Activated T-helper 17 cell treated with anti-CD3 and anti-CD28 coated beads, Interleukin-2, amount 50 U/mL, for 72 hours (primary cell): ENCODE measurements around the gene ARHGEF7. TPM values are rescaled to one million over a fixed set of nuclear protein-coding genes. Genes with fewer than 3 reads are reported as not detected.
A peak's percentile ranks its signal among the peaks of the same experiment; 100 is the strongest.
"Not testable (repeated sequence)": the region's sequence is repeated elsewhere in the genome, so short reads cannot be mapped to it uniquely, and the experiment has no call there.

Experiments used
- ATAC-seq: fragments of 150-1000 bp; cut with Tn5 transposase; replicated peaks from 2 replicates; pipeline ENCODE4 v1.10.0; 2021; ENCODE audit warnings: mild to moderate bottlenecking, moderate library complexity
- H3K27ac Mint-ChIP-seq: one replicate; pipeline ENCODE4 v1.8.0; 2022; ENCODE audit warnings: mixed read lengths
- H3K27me3 Mint-ChIP-seq: one replicate; pipeline ENCODE4 v1.8.0; 2022; ENCODE audit warnings: mixed read lengths
- H3K36me3 Mint-ChIP-seq: one replicate; pipeline ENCODE4 v1.8.0; 2022; ENCODE audit warnings: low read depth, mild to moderate bottlenecking, mixed read lengths
- H3K4me1 Mint-ChIP-seq: one replicate; pipeline ENCODE4 v1.8.0; 2022; ENCODE audit warnings: mixed read lengths
- H3K4me3 Mint-ChIP-seq: one replicate; pipeline ENCODE4 v1.8.0; 2022; ENCODE audit warnings: mild to moderate bottlenecking, mixed read lengths
- H3K9me3 Mint-ChIP-seq: one replicate; pipeline ENCODE4 v1.8.0; 2022; ENCODE audit warnings: mixed read lengths
- total RNA-seq, 2 donors: library from RNA; stranded (reverse); gene quantifications; one replicate each; pipeline ENCODE4 v1.2.3, GENCODE V29; 2022

Gene ARHGEF7
- total RNA-seq, 2 donors from 2014 or later, result 70.2 to 127 TPM

- ATAC-seq, result peak; percentile 19
- peak overlapping the region; percentile 93 for H3K27ac Mint-ChIP-seq
- H3K9me3 Mint-ChIP-seq, result peaks cover 7% of the 10 kb centered on the region
- H3K4me3 Mint-ChIP-seq, result peak overlapping the region; percentile 66
- no peaks in the 10 kb centered on the region for H3K27me3 Mint-ChIP-seq
- H3K4me1 Mint-ChIP-seq, result peaks cover 78% of the 10 kb centered on the region
- peaks cover 64% of the 10 kb centered on the region for H3K36me3 Mint-ChIP-seq
These were observed 65.0 kb downstream of the ARHGEF7 start for GRCh38 chr13:111179908-111180760.

- Mint-ChIP-seq H3K4me1 (peaks cover 76% of the 10 kb centered on the region), H3K27me3 (no peaks in the 10 kb centered on the region), H3K4me3 (no peak overlapping the region), H3K36me3 (peaks cover 54% of the 10 kb centered on the region), H3K9me3 (peaks cover 7% of the 10 kb centered on the region), H3K27ac (peak overlapping the region; percentile 33)
- no peak for ATAC-seq
These were observed 66.9 kb downstream of the ARHGEF7 start for GRCh38 chr13:111181977-111182376.

- H3K27ac Mint-ChIP-seq, result peak overlapping the region; percentile 84
- ATAC-seq, result no peak
- peak overlapping the region; percentile 79 for H3K4me3 Mint-ChIP-seq
- peaks cover 46% of the 10 kb centered on the region for H3K36me3 Mint-ChIP-seq
- peaks cover 7% of the 10 kb centered on the region for H3K9me3 Mint-ChIP-seq
- H3K27me3 Mint-ChIP-seq, result no peaks in the 10 kb centered on the region
- H3K4me1 Mint-ChIP-seq, result peaks cover 76% of the 10 kb centered on the region
These were observed 68.1 kb downstream of the ARHGEF7 start for GRCh38 chr13:111183087-111183645.

- H3K4me1 Mint-ChIP-seq, result peaks cover 78% of the 10 kb centered on the region
- H3K4me3 Mint-ChIP-seq, result peak overlapping the region; percentile 79
- peaks cover 7% of the 10 kb centered on the region for H3K9me3 Mint-ChIP-seq
These were observed 68.8 kb downstream of the ARHGEF7 start for GRCh38 chr13:111183959-111184358.

GRCh38 chr13:111184458-111185401 lies 69.6 kb downstream of the ARHGEF7 start:
- H3K4me1 Mint-ChIP-seq, result peaks cover 81% of the 10 kb centered on the region
- peaks cover 47% of the 10 kb centered on the region for H3K36me3 Mint-ChIP-seq
- ATAC-seq, result peak; percentile 37
- no peaks in the 10 kb centered on the region for H3K27me3 Mint-ChIP-seq
- peak overlapping the region; percentile 79 for H3K4me3 Mint-ChIP-seq
- H3K27ac Mint-ChIP-seq, result peak overlapping the region; percentile 84
- H3K9me3 Mint-ChIP-seq, result peaks cover 7% of the 10 kb centered on the region

More at GRCh38 chr13:111183959-111184358, 68.8 kb downstream of the ARHGEF7 start:
- peak overlapping the region; percentile 84 for H3K27ac Mint-ChIP-seq
- no peaks in the 10 kb centered on the region for H3K27me3 Mint-ChIP-seq
- peak; percentile 24 for ATAC-seq
- peaks cover 46% of the 10 kb centered on the region for H3K36me3 Mint-ChIP-seq

GRCh38 chr13:111186305-111186935 lies 71.3 kb downstream of the ARHGEF7 start:
- H3K27me3 Mint-ChIP-seq, result no peaks in the 10 kb centered on the region
- no peak overlapping the region for H3K27ac Mint-ChIP-seq
- H3K9me3 Mint-ChIP-seq, result peaks cover 3% of the 10 kb centered on the region
- ATAC-seq, result no peak
- peaks cover 34% of the 10 kb centered on the region for H3K36me3 Mint-ChIP-seq
- peak overlapping the region; percentile 79 for H3K4me3 Mint-ChIP-seq
- H3K4me1 Mint-ChIP-seq, result peaks cover 84% of the 10 kb centered on the region

- H3K4me3 Mint-ChIP-seq, result peak overlapping the region; percentile 72
- H3K27ac Mint-ChIP-seq, result peak overlapping the region; percentile 83
- peaks cover 80% of the 10 kb centered on the region for H3K4me1 Mint-ChIP-seq
- H3K9me3 Mint-ChIP-seq, result no peaks in the 10 kb centered on the region
- ATAC-seq, result peak; percentile 38
- H3K36me3 Mint-ChIP-seq, result peaks cover 28% of the 10 kb centered on the region
- H3K27me3 Mint-ChIP-seq, result no peaks in the 10 kb centered on the region
These were observed 72.9 kb downstream of the ARHGEF7 start for GRCh38 chr13:111187960-111188541.

- ATAC-seq, result peak; percentile 71
- H3K27ac Mint-ChIP-seq, result peak overlapping the region; percentile 83
These were observed 74.0 kb downstream of the ARHGEF7 start for GRCh38 chr13:111189064-111189505.

GRCh38 chr13:111189516-111189915 lies 74.4 kb downstream of the ARHGEF7 start:
- H3K27ac Mint-ChIP-seq, result peak overlapping the region; percentile 83

More at GRCh38 chr13:111189064-111189505, 74.0 kb downstream of the ARHGEF7 start:
- peaks cover 78% of the 10 kb centered on the region for H3K4me1 Mint-ChIP-seq
- H3K4me3 Mint-ChIP-seq, result peak overlapping the region; percentile 72
- peaks cover 19% of the 10 kb centered on the region for H3K36me3 Mint-ChIP-seq
- H3K9me3 Mint-ChIP-seq, H3K27me3 Mint-ChIP-seq: not testable (repeated sequence)

GRCh38 chr13:111193223-111193622 lies 78.1 kb downstream of the ARHGEF7 start:
- H3K27me3 Mint-ChIP-seq, H3K9me3 Mint-ChIP-seq, H3K27ac Mint-ChIP-seq, ATAC-seq, H3K4me3 Mint-ChIP-seq: not testable (repeated sequence)
- Mint-ChIP-seq H3K36me3 (peaks cover 50% of the 10 kb centered on the region), H3K4me1 (peaks cover 55% of the 10 kb centered on the region)

More at GRCh38 chr13:111189516-111189915, 74.4 kb downstream of the ARHGEF7 start:
- peak; percentile 24 for ATAC-seq
- Mint-ChIP-seq H3K4me3 (peak overlapping the region; percentile 72), H3K36me3 (peaks cover 20% of the 10 kb centered on the region), H3K4me1 (peaks cover 78% of the 10 kb centered on the region)
- not testable (repeated sequence) for H3K27me3 Mint-ChIP-seq, H3K9me3 Mint-ChIP-seq

GRCh38 chr13:111194651-111195050 lies 79.5 kb downstream of the ARHGEF7 start:
- peaks cover 48% of the 10 kb centered on the region for H3K36me3 Mint-ChIP-seq

GRCh38 chr13:111198732-111199378 lies 83.7 kb downstream of the ARHGEF7 start:
- peaks cover 60% of the 10 kb centered on the region for H3K36me3 Mint-ChIP-seq
- not testable (repeated sequence) for H3K27ac Mint-ChIP-seq

More at GRCh38 chr13:111194651-111195050, 79.5 kb downstream of the ARHGEF7 start:
- H3K27me3 Mint-ChIP-seq, H3K4me3 Mint-ChIP-seq, H3K9me3 Mint-ChIP-seq: not testable (repeated sequence)
- peak; percentile 44 for ATAC-seq
- H3K27ac Mint-ChIP-seq, result peak overlapping the region; percentile 55
- H3K4me1 Mint-ChIP-seq, result peaks cover 46% of the 10 kb centered on the region

More at GRCh38 chr13:111198732-111199378, 83.7 kb downstream of the ARHGEF7 start:
- not testable (repeated sequence) for H3K27me3 Mint-ChIP-seq, ATAC-seq, H3K4me3 Mint-ChIP-seq, H3K9me3 Mint-ChIP-seq
- peaks cover 45% of the 10 kb centered on the region for H3K4me1 Mint-ChIP-seq
